RWPE2 (cell line): Measurements from ENCODE around the gene MRO.

Source experiments
- ATAC-seq: fragments of 200-7000 bp; cut with Tn5 transposase; 3 replicates; pipeline ENCODE4 v1.9.1; 2021; ENCODE audit warnings: low read depth
- DNase-seq: peaks from one replicate; pipeline ENCODE4 v3.0.0-alpha.2; 2020; ENCODE audit warnings: low spot score
- H3K27ac ChIP-seq: fragments of 450-650 bp; 2 replicates; pipeline ENCODE4 v1.5.1; 2017; ENCODE audit warnings: mild to moderate bottlenecking; ENCODE audit not compliant: poor library complexity, severe bottlenecking
- H3K27me3 ChIP-seq: fragments of 250-450 bp; sonication (Bioruptor Pico); 2 replicates; pipeline ENCODE4 v1.5.1; 2021; ENCODE audit warnings: mild to moderate bottlenecking, moderate library complexity; ENCODE audit not compliant: insufficient read depth, poor library complexity, severe bottlenecking
- H3K36me3 ChIP-seq: fragments of 250-450 bp; sonication (Bioruptor Pico); 2 replicates; pipeline ENCODE4 v1.5.1; 2020; ENCODE audit warnings: low read depth, mild to moderate bottlenecking, moderate library complexity
- H3K4me1 ChIP-seq: fragments of 250-450 bp; sonication (Bioruptor Pico); 2 replicates; pipeline ENCODE4 v1.5.1; 2021; ENCODE audit warnings: mild to moderate bottlenecking, moderate library complexity; ENCODE audit not compliant: insufficient read depth, poor library complexity, severe bottlenecking
- H3K4me3 ChIP-seq: fragments of 250-450 bp; sonication (Bioruptor Pico); 2 replicates; pipeline ENCODE4 v1.5.1; 2021; ENCODE audit warnings: mild to moderate bottlenecking, moderate library complexity; ENCODE audit not compliant: severe bottlenecking
- H3K9me3 ChIP-seq: fragments of 250-450 bp; sonication (Bioruptor Pico); 2 replicates; pipeline ENCODE4 v1.5.1; 2021; ENCODE audit warnings: mild to moderate bottlenecking, moderate library complexity; ENCODE audit not compliant: severe bottlenecking
- CTCF ChIP-seq: fragments of 450-650 bp; IDR thresholded peaks from one replicate; pipeline ENCODE4 v1.5.1; 2017; ENCODE audit warnings: mild to moderate bottlenecking, moderate library complexity; ENCODE audit not compliant: poor library complexity, severe bottlenecking

Gene MRO

GRCh38 chr18:50847192-50847591 lies 27.4 kb upstream of the MRO start:
- no peak for TF ChIP-seq CTCF
- peak; percentile 53 for ATAC-seq
- H3K36me3 ChIP-seq = no peaks in the 10 kb centered on the region
- H3K27me3 ChIP-seq = no peaks in the 10 kb centered on the region
- no peaks in the 10 kb centered on the region for H3K4me1 ChIP-seq
- no peak for DNase-seq
- no peaks in the 10 kb centered on the region for H3K9me3 ChIP-seq
- H3K27ac ChIP-seq = no peak overlapping the region
- H3K4me3 ChIP-seq = no peak overlapping the region

DNA sequence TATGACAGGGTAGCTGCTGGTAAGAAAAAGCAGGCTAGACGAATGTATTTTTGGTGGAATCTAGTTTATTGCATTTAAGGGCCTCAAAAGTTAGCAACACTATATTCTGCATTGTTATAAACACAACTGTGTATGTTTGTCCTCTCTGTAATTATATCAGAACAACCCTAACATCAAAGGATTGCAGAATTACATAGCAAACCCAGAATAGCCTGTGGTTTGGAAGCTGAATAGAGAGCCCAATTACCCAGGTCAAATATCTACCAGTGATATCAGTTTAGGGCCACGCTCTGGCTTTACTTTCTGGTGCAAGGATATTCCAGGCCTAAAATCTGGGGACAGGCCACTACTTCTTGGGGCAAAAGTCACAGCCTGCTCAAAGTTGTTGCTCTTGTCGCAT lies 25.1 kb upstream of the MRO start:
- Histone ChIP-seq H3K4me1 (no peaks in the 10 kb centered on the region), H3K36me3 (no peaks in the 10 kb centered on the region), H3K9me3 (no peaks in the 10 kb centered on the region), H3K4me3 (no peak overlapping the region), H3K27ac (no peak overlapping the region), H3K27me3 (no peaks in the 10 kb centered on the region)
- no peak for DNase-seq
- no peak for TF ChIP-seq CTCF
- no peak for ATAC-seq

- DNase-seq (no peak), ATAC-seq (no peak)
- no peaks in the 10 kb centered on the region for H3K27me3 ChIP-seq
- no peak overlapping the region for H3K27ac ChIP-seq
- no peaks in the 10 kb centered on the region for H3K9me3 ChIP-seq
- no peaks in the 10 kb centered on the region for H3K4me1 ChIP-seq
- H3K4me3 ChIP-seq = no peak overlapping the region
- no peak for TF ChIP-seq CTCF
- no peaks in the 10 kb centered on the region for H3K36me3 ChIP-seq
Observed at GRCh38 chr18:50844554-50844953, 24.7 kb upstream of the MRO start.

DNA sequence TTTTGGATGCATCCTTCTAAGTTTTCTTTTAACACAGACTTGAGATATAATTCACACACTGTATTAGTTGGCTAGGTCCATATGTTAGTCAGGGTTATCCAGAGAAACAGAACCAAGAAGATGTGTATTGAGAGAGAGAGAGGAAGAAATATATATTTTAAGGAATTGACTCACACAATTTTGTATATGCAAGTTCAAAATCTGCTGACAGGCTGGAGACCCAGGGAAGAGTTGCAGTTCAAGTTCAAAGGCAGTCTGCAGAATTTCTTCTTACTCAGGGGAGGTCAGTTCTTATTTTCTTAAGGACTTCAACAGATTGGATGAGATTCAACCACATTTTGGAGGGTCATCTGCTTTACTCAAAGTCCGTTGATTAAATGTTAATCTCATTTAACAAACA lies 23.0 kb upstream of the MRO start:
- DNase-seq (no peak), ATAC-seq (no peak)
- no peak overlapping the region for H3K27ac ChIP-seq
- H3K9me3 ChIP-seq = no peaks in the 10 kb centered on the region
- no peak overlapping the region for H3K4me3 ChIP-seq
- no peaks in the 10 kb centered on the region for H3K27me3 ChIP-seq
- no peaks in the 10 kb centered on the region for H3K36me3 ChIP-seq
- H3K4me1 ChIP-seq = peaks cover 5% of the 10 kb centered on the region
- TF ChIP-seq CTCF = no peak

- H3K4me3 ChIP-seq = no peak overlapping the region
- ATAC-seq (no peak), DNase-seq (no peak)
- peaks cover 18% of the 10 kb centered on the region for H3K4me1 ChIP-seq
- no peaks in the 10 kb centered on the region for H3K27me3 ChIP-seq
- H3K9me3 ChIP-seq = no peaks in the 10 kb centered on the region
- no peak overlapping the region for H3K27ac ChIP-seq
- no peaks in the 10 kb centered on the region for H3K36me3 ChIP-seq
- TF ChIP-seq CTCF = no peak
Observed at GRCh38 chr18:50839996-50840395, 20.2 kb upstream of the MRO start.
